HepG2 (cell line): ENCODE data around the gene TBX21. TPM values are rescaled to one million over a fixed set of nuclear protein-coding genes. Genes with fewer than 3 reads are reported as not detected.
A peak's percentile ranks its signal among the peaks of the same experiment; 100 is the strongest.

ENCODE experiments used
- ARID4A ChIP-seq: sonication (generic); formaldehyde crosslinking; IDR thresholded peaks from 2 replicates; pipeline ENCODE4 v1.5.0; 2020; ENCODE audit warnings: mild to moderate bottlenecking, missing genetic modification reagents, borderline replicate concordance
- ASH2L ChIP-seq: fragments of 300-600, 200-600 bp; sonication (generic); IDR thresholded peaks from 2 replicates; pipeline ENCODE4 v1.7.0; 2017; ENCODE audit warnings: low read depth, mild to moderate bottlenecking, moderate library complexity, mixed read lengths, low read length; ENCODE audit not compliant: insufficient read length
- FOXO1 ChIP-seq: sonication (generic); formaldehyde crosslinking; IDR thresholded peaks from 2 replicates; pipeline ENCODE4 v1.4.0; 2020; ENCODE audit warnings: missing genetic modification reagents
- GABPA ChIP-seq, 2 experiments: IDR thresholded peaks; 2 replicates each; pipeline ENCODE4 v1.6.1; 2011 to 2016; ENCODE audit warnings: low read depth in 2 of 2, low read length in 1 of 2, missing biosample characterization in 1 of 2, missing genetic modification characterization in 1 of 2
- GFI1 ChIP-seq: sonication (generic); formaldehyde crosslinking; IDR thresholded peaks from 2 replicates; pipeline ENCODE4 v1.5.0; 2020; ENCODE audit warnings: missing genetic modification reagents, mild to moderate bottlenecking, borderline replicate concordance
- IRX3 ChIP-seq: sonication (generic); formaldehyde crosslinking; IDR thresholded peaks from 2 replicates; pipeline ENCODE4 v1.8.1; 2023; ENCODE audit warnings: mild to moderate bottlenecking, low read depth, missing genetic modification reagents, borderline replicate concordance
- KMT2B ChIP-seq: IDR thresholded peaks from 2 replicates; pipeline ENCODE4 v1.6.1; 2016; ENCODE audit warnings: missing genetic modification reagents, missing compliant biosample characterization
- LCORL ChIP-seq, 2 experiments: fragments of 450-650 bp in 1 of 2; sonication (generic) in 1 of 2; formaldehyde crosslinking in 1 of 2; IDR thresholded peaks; 2 replicates each; pipeline versions ENCODE4 v1.5.0 to v1.6.1; 2017 to 2020; ENCODE audit warnings: antibody characterized with exemption in 1 of 2, missing genetic modification reagents in 1 of 2
- NFKB2 ChIP-seq: sonication (generic); formaldehyde crosslinking; IDR thresholded peaks from 2 replicates; pipeline ENCODE4 v1.4.0; 2020; ENCODE audit warnings: missing genetic modification reagents, borderline replicate concordance
- POLR2AphosphoS2 ChIP-seq: IDR thresholded peaks from 2 replicates; pipeline ENCODE4 v1.6.1; 2011; ENCODE audit warnings: low read depth, low read length, improper control_type of control experiment
- REST ChIP-seq, 2 experiments: IDR thresholded peaks; 2 replicates each; pipeline ENCODE4 v1.6.1; 2011 to 2012; ENCODE audit warnings: low read length in 2 of 2, borderline replicate concordance in 1 of 2, low read depth in 1 of 2, mild to moderate bottlenecking in 1 of 2, moderate library complexity in 1 of 2
- REXO4 ChIP-seq: sonication (generic); formaldehyde crosslinking; IDR thresholded peaks from 2 replicates; pipeline ENCODE4 v1.8.0; 2022; ENCODE audit warnings: missing genetic modification reagents, mild to moderate bottlenecking, borderline replicate concordance
- U2AF1 ChIP-seq: fragments of 200-400 bp; formaldehyde crosslinking; optimal IDR thresholded peaks from 2 replicates; pipeline ENCODE3; 2017; ENCODE audit warnings: mild to moderate bottlenecking, low read depth, low read length
- ZC3H13 ChIP-seq: sonication (generic); formaldehyde crosslinking; IDR thresholded peaks from 2 replicates; pipeline ENCODE4 v1.8.1; 2023; ENCODE audit warnings: mild to moderate bottlenecking, missing genetic modification reagents, moderate library complexity
- ZGPAT ChIP-seq: IDR thresholded peaks from 2 replicates; pipeline ENCODE4 v1.6.1; 2016; ENCODE audit warnings: mild to moderate bottlenecking
- ZNF264 ChIP-seq: sonication (generic); formaldehyde crosslinking; IDR thresholded peaks from 2 replicates; pipeline ENCODE4 v1.4.0; 2020; ENCODE audit warnings: missing genetic modification reagents
- ZNF326 ChIP-seq: sonication (generic); formaldehyde crosslinking; IDR thresholded peaks from 2 replicates; pipeline ENCODE4 v1.4.0; 2020; ENCODE audit warnings: missing genetic modification reagents, borderline replicate concordance
- ZNF350 ChIP-seq: sonication (generic); formaldehyde crosslinking; IDR thresholded peaks from 2 replicates; pipeline ENCODE4 v1.4.0; 2020; ENCODE audit warnings: mild to moderate bottlenecking, low read depth, missing genetic modification reagents, borderline replicate concordance
- ZNF510 ChIP-seq: sonication (generic); formaldehyde crosslinking; IDR thresholded peaks from 2 replicates; pipeline ENCODE4 v1.4.0; 2020; ENCODE audit warnings: low read depth, mild to moderate bottlenecking, missing genetic modification reagents
- polyA plus RNA-seq, 8 experiments: library from polyadenylated mRNA; depleted of rRNA in 3 of 8; stranded (reverse) in 7 of 8; unstranded in 1 of 8; fragments of >200 nt; fragmentation: Illumina TruSeq in 4 of 8; extraction: Trizol in 4 of 8; gene quantifications; 2 replicates each; pipeline versions ENCODE4 v1.2.1 to v1.2.3, GENCODE V29; 2011 to 2016; ENCODE audit warnings: low read depth in 4 of 8, missing spikeins in 1 of 8, mixed read lengths in 1 of 8; ENCODE audit not compliant: insufficient read depth in 1 of 8
- total RNA-seq, 5 experiments: library from RNA; depleted of rRNA; stranded (reverse); fragments of >200 nt; fragmentation: Illumina TruSeq; extraction: Trizol; gene quantifications; 2 replicates each; pipeline ENCODE4 v1.2.3, GENCODE V29; 2016; ENCODE audit warnings: low read depth in 1 of 5

TBX21 gene
- total and polyA plus RNA-seq, 2 of the 13 experiments (the other 11 are each of a cell fraction or from before 2014, with no cell fraction given), result not detected

GRCh38 chr17:47686664-47687327, 46.2 kb upstream of the TBX21 start (continued):
- TF ChIP-seq ARID4A, result peak; percentile 51; the same call in 1 of the 2 replicates
- TF ChIP-seq ZGPAT (CRISPR knock-in tag), result peak; percentile 72
- TF ChIP-seq REST (IDR thresholded peaks at IDR 0.05; ENCODE audit: borderline replicate concordance in 1 of 2, low read depth in 1 of 2, low read length in 2 of 2), result 0 out of 4 replicates have a peak, but pooled peaks of 1 of the 2 experiments have one; percentile 14
- no peak for TF ChIP-seq GFI1
- TF ChIP-seq ASH2L, result peak; percentile 57
- TF ChIP-seq ZC3H13, result no peak
- no peak for TF ChIP-seq ZNF326 (CRISPR knock-in tag)
- TF ChIP-seq POLR2AphosphoS2, result no peak
- TF ChIP-seq NFKB2 (CRISPR knock-in tag), result no peak
- no peak for TF ChIP-seq LCORL (IDR thresholded peaks at IDR 0.05)
- TF ChIP-seq LCORL (CRISPR knock-in tag; IDR thresholded peaks at IDR 0.05), result peak; percentile 60; the same call in 1 of the 2 replicates
- 0 out of 2 replicates have a peak, but pooled peaks have one; percentile 30 for TF ChIP-seq ZNF510 (CRISPR knock-in tag)
- no peak for TF ChIP-seq REXO4 (CRISPR knock-in tag)
- TF ChIP-seq ZNF350, result no peak
- no peak for TF ChIP-seq ZNF264 (CRISPR knock-in tag)
- no peak for TF ChIP-seq U2AF1
- TF ChIP-seq FOXO1 (CRISPR knock-in tag), result no peak
- no peak for TF ChIP-seq KMT2B (CRISPR knock-in tag)
- no peak for TF ChIP-seq GABPA (IDR thresholded peaks at IDR 0.05; ENCODE audit: low read depth, low read length)
- peak; percentile 39; the same call in 1 of the 2 replicates for TF ChIP-seq GABPA (CRISPR knock-in tag; IDR thresholded peaks at IDR 0.05; ENCODE audit: low read depth)
- no peak for TF ChIP-seq IRX3 (CRISPR knock-in tag)
